Effector memory CD4-positive, alpha-beta T cell (primary cell): ENCODE data around the gene TSPAN3.

Source experiments
- DNase-seq, 3 donors: peaks; one replicate each; pipeline ENCODE4 v3.0.0-alpha.2; 2020
- H3K27ac ChIP-seq: 2 replicates; pipeline ENCODE4 v1.7.0; 2013; ENCODE audit warnings: mild to moderate bottlenecking, low read length, moderate library complexity; ENCODE audit not compliant: insufficient read depth, poor library complexity, severe bottlenecking
- H3K27me3 ChIP-seq: replicated peaks from 2 replicates; pipeline ENCODE4 v1.7.0; 2013; ENCODE audit warnings: mild to moderate bottlenecking, low read length; ENCODE audit not compliant: insufficient read depth, control insufficient read depth, poor library complexity, severe bottlenecking
- H3K36me3 ChIP-seq: 2 replicates; pipeline ENCODE4 v1.7.0; 2013; ENCODE audit warnings: mild to moderate bottlenecking, low read length, moderate library complexity; ENCODE audit not compliant: control insufficient read depth, insufficient read depth
- H3K4me1 ChIP-seq: 2 replicates; pipeline ENCODE4 v1.7.0; 2013; ENCODE audit warnings: low read length, mild to moderate bottlenecking; ENCODE audit not compliant: control insufficient read depth, insufficient read depth, poor library complexity, severe bottlenecking
- H3K4me3 ChIP-seq: 2 replicates; pipeline ENCODE4 v1.7.0; 2013; ENCODE audit warnings: low read length, low read depth, mild to moderate bottlenecking; ENCODE audit not compliant: insufficient read depth, poor library complexity, severe bottlenecking
- H3K9me3 ChIP-seq: 2 replicates; pipeline ENCODE4 v1.7.0; 2013; ENCODE audit warnings: mild to moderate bottlenecking, low read length, moderate library complexity; ENCODE audit not compliant: control insufficient read depth

The TSPAN3 gene

GRCh38 chr15:77087213-77087612, 16.3 kb upstream of the TSPAN3 start:
- DNase-seq, result no peak

GRCh38 chr15:77085297-77085696, 14.4 kb upstream of the TSPAN3 start:
- Histone ChIP-seq H3K9me3 (no peaks in the 10 kb centered on the region), H3K4me1 (no peaks in the 10 kb centered on the region), H3K4me3 (no peak overlapping the region), H3K27ac (no peak overlapping the region), H3K27me3 (no peaks in the 10 kb centered on the region), H3K36me3 (no peaks in the 10 kb centered on the region)
- no peak for DNase-seq

More at GRCh38 chr15:77087213-77087612, 16.3 kb upstream of the TSPAN3 start:
- Histone ChIP-seq H3K4me3 (no peak overlapping the region), H3K27ac (no peak overlapping the region), H3K27me3 (no peaks in the 10 kb centered on the region), H3K4me1 (no peaks in the 10 kb centered on the region), H3K9me3 (no peaks in the 10 kb centered on the region), H3K36me3 (no peaks in the 10 kb centered on the region)

DNA sequence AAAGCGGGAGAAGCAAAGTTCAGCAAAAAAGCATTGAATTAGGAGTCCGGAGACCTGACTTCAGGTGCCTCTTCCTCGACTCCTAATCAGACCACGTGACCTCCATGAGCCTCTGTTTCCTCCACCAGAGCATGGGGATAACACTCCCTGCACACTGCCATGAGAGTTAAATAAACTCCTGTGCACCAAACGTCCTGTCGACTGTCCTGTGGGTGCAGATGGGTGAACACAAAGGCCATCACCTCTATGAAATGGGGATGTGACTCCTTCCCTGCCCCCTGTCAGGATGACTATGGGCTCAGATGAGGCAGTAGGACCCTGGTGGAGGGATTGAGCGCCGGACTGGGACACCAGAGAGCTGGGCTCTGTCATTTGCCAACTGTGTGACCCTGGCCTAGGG, 13.5 kb upstream of the TSPAN3 start:
- Histone ChIP-seq H3K27me3 (no peaks in the 10 kb centered on the region), H3K4me3 (no peak overlapping the region), H3K27ac (no peak overlapping the region), H3K9me3 (no peaks in the 10 kb centered on the region), H3K36me3 (no peaks in the 10 kb centered on the region), H3K4me1 (no peaks in the 10 kb centered on the region)
- no peak for DNase-seq

DNA sequence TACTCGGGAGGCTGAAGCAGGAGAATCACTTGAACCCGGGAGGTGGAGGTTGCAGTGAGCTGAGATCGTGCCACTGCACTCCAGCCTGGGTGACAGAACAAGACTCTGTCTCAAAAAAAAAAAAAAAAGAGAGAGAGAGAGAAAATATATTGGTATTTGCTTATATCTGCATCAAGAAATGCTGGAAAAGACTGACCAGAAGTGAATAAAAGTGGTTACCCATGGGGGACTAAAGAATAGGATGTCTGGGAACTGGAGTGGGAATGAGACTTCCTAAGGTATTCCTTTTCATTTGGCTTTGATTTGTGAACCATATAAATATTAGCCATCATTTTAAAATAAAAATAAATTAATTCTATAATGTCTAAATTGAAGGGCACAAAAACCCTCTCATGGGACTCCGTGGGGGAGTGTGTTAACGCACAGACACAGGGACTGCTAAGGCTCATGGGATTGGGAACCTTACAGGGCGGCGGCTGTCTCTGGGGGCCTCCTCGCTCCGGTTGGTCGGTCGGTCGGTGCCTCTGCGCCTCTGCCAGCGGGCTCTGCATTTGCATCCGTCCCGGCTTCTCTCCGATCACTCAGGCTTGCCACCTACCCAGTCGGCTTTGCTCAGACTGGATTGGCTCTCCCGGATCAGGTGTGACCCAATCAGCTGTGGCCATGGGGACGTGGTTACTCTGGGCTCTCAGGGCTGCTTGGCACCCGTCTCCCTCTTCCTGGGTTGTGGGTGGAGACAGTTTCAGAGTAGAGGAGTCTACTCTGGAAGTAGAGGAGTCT, 12.7 kb upstream of the TSPAN3 start:
- Histone ChIP-seq H3K9me3 (no peaks in the 10 kb centered on the region), H3K4me3 (peak overlapping the region; percentile 17), H3K36me3 (no peaks in the 10 kb centered on the region), H3K27ac (no peak overlapping the region), H3K4me1 (no peaks in the 10 kb centered on the region), H3K27me3 (no peaks in the 10 kb centered on the region)
- DNase-seq, result peak; percentile 19 to 27 (median 23)

DNA sequence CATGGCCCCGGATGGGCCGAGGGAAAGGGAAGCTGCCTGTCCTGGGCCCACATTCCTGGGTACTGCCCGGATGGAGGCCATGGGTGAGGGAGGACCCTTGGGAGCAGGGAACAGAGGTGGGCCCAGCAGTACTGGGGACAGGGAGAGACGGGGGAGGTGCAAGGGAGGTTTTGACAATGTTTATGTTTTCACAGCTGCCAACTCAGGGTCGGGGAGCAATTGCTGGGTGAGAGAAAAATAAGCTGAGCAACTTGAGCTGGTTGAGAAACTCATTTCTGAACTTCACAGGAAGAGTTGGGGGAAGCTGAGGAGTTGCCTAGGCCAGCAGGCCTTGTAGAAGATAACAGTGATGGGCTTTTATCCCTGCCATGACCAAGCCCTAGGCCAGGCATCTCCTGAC, 11.1 kb upstream of the TSPAN3 start:
- Histone ChIP-seq H3K36me3 (no peaks in the 10 kb centered on the region), H3K4me3 (no peak overlapping the region), H3K27ac (no peak overlapping the region), H3K27me3 (no peaks in the 10 kb centered on the region), H3K9me3 (no peaks in the 10 kb centered on the region), H3K4me1 (no peaks in the 10 kb centered on the region)
- DNase-seq, result no peak

- H3K27me3 ChIP-seq, result no peaks in the 10 kb centered on the region
- H3K4me1 ChIP-seq, result no peaks in the 10 kb centered on the region
- no peak overlapping the region for H3K4me3 ChIP-seq
- no peaks in the 10 kb centered on the region for H3K36me3 ChIP-seq
- H3K27ac ChIP-seq, result no peak overlapping the region
- no peaks in the 10 kb centered on the region for H3K9me3 ChIP-seq
- DNase-seq, result no peak
These were observed 5.5 kb upstream of the TSPAN3 start for GRCh38 chr15:77076323-77076915.

DNA sequence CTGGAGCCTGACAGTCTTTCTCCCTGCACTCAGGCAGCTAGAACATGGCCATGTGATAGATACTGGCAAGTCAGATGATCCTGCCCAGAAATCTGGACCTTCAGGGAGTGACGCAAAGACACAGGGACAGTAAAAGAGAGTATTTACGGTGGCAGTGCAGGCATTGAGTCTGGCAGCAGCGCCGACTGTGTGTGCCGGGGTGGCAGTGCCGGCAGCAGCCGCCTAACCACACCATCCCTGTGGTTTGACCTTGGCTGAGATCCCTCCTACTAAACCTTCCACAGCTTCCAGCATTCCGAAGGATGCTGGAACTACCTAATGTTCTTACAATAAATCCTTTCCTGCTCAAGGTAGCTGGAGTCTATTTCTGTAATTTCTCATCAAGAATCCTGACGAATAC, 4.6 kb upstream of the TSPAN3 start:
- Histone ChIP-seq H3K36me3 (no peaks in the 10 kb centered on the region), H3K4me3 (no peak overlapping the region), H3K27ac (no peak overlapping the region), H3K9me3 (no peaks in the 10 kb centered on the region), H3K27me3 (no peaks in the 10 kb centered on the region), H3K4me1 (peaks cover 3% of the 10 kb centered on the region)
- no peak for DNase-seq

- H3K36me3 ChIP-seq, result no peaks in the 10 kb centered on the region
- H3K27ac ChIP-seq, result no peak overlapping the region
- DNase-seq, result no peak
These were observed 3.4 kb upstream of the TSPAN3 start for GRCh38 chr15:77074350-77074749.

GRCh38 chr15:77071305-77072223, 655 bp upstream of the TSPAN3 start:
- peaks cover 3% of the 10 kb centered on the region for H3K4me1 ChIP-seq
- H3K9me3 ChIP-seq, result no peaks in the 10 kb centered on the region
- no peak overlapping the region for H3K27ac ChIP-seq
- H3K36me3 ChIP-seq, result no peaks in the 10 kb centered on the region
- peak overlapping the region; percentile 78 for H3K4me3 ChIP-seq
- no peaks in the 10 kb centered on the region for H3K27me3 ChIP-seq
- DNase-seq, result no peak

More at GRCh38 chr15:77074350-77074749, 3.4 kb upstream of the TSPAN3 start:
- no peaks in the 10 kb centered on the region for H3K27me3 ChIP-seq
- H3K4me3 ChIP-seq, result no peak overlapping the region
- H3K9me3 ChIP-seq, result no peaks in the 10 kb centered on the region
- H3K4me1 ChIP-seq, result peaks cover 3% of the 10 kb centered on the region

DNA sequence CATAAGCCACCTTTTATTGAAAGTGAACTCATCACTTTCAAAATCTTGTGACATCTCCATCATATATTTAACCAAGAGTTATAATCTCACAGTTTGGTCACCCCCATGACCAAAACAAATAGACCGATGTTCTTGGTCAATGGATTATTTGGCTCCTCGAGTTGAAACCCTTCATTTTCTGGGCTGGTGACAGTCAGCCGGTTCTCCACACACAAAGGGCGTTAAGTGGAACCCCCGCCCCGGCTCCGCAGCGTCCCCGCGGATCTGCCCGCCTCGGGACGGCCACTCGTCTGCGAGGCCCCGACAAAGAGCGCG, 772 bp downstream of the TSPAN3 start:
- Histone ChIP-seq H3K9me3 (no peaks in the 10 kb centered on the region), H3K4me1 (peaks cover 3% of the 10 kb centered on the region), H3K27ac (peak overlapping the region; percentile 57), H3K27me3 (no peaks in the 10 kb centered on the region), H3K4me3 (peak overlapping the region; percentile 78), H3K36me3 (no peaks in the 10 kb centered on the region)
- no peak for DNase-seq
